Measurements from ENCODE around the gene USF3. TPM values are rescaled to one million over a fixed set of nuclear protein-coding genes. Genes with fewer than 3 reads are reported as not detected.

USF3 gene
- total and polyA plus RNA-seq, 2 of the 13 experiments (the other 11 are each of a cell fraction or from before 2014, with no cell fraction given) = 6.3 to 15.2 TPM

GRCh38 chr3:113602836-113603235 lies 93.6 kb downstream of the USF3 start:
- Histone ChIP-seq H3K27me3 (ENCODE audit: control insufficient read depth in 1 of 2, insufficient read depth in 2 of 2, low read length in 2 of 2) (peaks cover 0 to 25% of the 10 kb centered on the region in 2 experiments; a peak in 2 of 5 replicates), H3K4me2 (ENCODE audit: low read depth, low read length) (no peak overlapping the region), H4K20me1 (ENCODE audit: insufficient read depth, low read length) (no peaks in the 10 kb centered on the region), H3K79me2 (ENCODE audit: insufficient read depth, low read length) (no peaks in the 10 kb centered on the region), H3K36me3 (replicated peaks in 1 of 2; ENCODE audit: control insufficient read depth in 1 of 2, insufficient read depth in 2 of 2, low read length in 2 of 2) (no peaks in the 10 kb centered on the region), H3K4me1 (ENCODE audit: insufficient read depth, low read length) (no peaks in the 10 kb centered on the region), H2AFZ (ENCODE audit: low read length) (no peak overlapping the region), H3K9ac (ENCODE audit: insufficient read depth, low read depth, low read length) (no peak overlapping the region), H3K27ac (ENCODE audit: extremely low read length, insufficient read depth, low read length) (no peak overlapping the region), H3K4me3 (replicated peaks in 1 of 3; ENCODE audit: insufficient read depth in 1 of 3, low read depth in 2 of 3, low read length in 3 of 3) (no peak overlapping the region), H3K9me3 (ENCODE audit: low read length) (no peaks in the 10 kb centered on the region)
- POLR2A ChIA-PET = no interaction called here
- ATAC-seq = no peak
- 40% methylated on average over 8 of the region's 11 CpGs for WGBS (ENCODE audit: low lambda C conversion rate)
- no TSS peak for BruUV-seq (replicated peaks)
- intact Hi-C loops (cut with micrococcal nuclease; ENCODE audit: unreplicated experiment) (no loop called here), in situ Hi-C loops (cut with HindIII; ENCODE audit: extremely low pct_ligation_motif_present, low pct_unique_long_range_greater_than_20kb) (no loop called here)
- CTCF ChIA-PET (ENCODE audit: low intra/inter-chr PET ratio, low total read pairs) = no interaction called here
- FAIRE-seq = no peak
- no peak for TF ChIP-seq RBFOX2 (IDR thresholded peaks at IDR 0.05; ENCODE audit: low read depth, low read length)
- no peak for TF ChIP-seq HNF4A (CRISPR knock-in tag; IDR thresholded peaks at IDR 0.05)
- TF ChIP-seq ARID4A (CRISPR knock-in tag; IDR thresholded peaks at IDR 0.05; ENCODE audit: borderline replicate concordance) = no peak
- no peak for TF ChIP-seq HOXA7 (CRISPR knock-in tag; IDR thresholded peaks at IDR 0.05)
- no peak for TF ChIP-seq AGO2 (optimal IDR thresholded peaks at IDR 0.05; ENCODE audit: low read depth, low read length)
- TF ChIP-seq PRMT3 (CRISPR knock-in tag; IDR thresholded peaks at IDR 0.05; ENCODE audit: borderline replicate concordance, low read depth) = no peak
- no peak for TF ChIP-seq ZNF180 (CRISPR knock-in tag; IDR thresholded peaks at IDR 0.05; ENCODE audit: borderline replicate concordance, low read depth)
- TF ChIP-seq PITX1 (CRISPR knock-in tag; IDR thresholded peaks at IDR 0.05) = no peak
- TF ChIP-seq ZKSCAN8 (CRISPR knock-in tag; IDR thresholded peaks at IDR 0.05; ENCODE audit: borderline replicate concordance) = no peak
- TF ChIP-seq HMGA1 (CRISPR knock-in tag; conservative IDR thresholded peaks at IDR 0.05) = no peak
- no peak for TF ChIP-seq RARG (CRISPR knock-in tag; IDR thresholded peaks at IDR 0.05; ENCODE audit: low read depth)
- no peak for DNase-seq (ENCODE audit: low spot score)
